ENCODE measurements around the gene DEFB127. TPM values are rescaled to one million over a fixed set of nuclear protein-coding genes. Genes with fewer than 3 reads are reported as not detected.

Gene DEFB127
- total RNA-seq, 3 donors from 2014 or later (not counting 1 experiment from before 2014, with no cell fraction given) = not detected

DNA sequence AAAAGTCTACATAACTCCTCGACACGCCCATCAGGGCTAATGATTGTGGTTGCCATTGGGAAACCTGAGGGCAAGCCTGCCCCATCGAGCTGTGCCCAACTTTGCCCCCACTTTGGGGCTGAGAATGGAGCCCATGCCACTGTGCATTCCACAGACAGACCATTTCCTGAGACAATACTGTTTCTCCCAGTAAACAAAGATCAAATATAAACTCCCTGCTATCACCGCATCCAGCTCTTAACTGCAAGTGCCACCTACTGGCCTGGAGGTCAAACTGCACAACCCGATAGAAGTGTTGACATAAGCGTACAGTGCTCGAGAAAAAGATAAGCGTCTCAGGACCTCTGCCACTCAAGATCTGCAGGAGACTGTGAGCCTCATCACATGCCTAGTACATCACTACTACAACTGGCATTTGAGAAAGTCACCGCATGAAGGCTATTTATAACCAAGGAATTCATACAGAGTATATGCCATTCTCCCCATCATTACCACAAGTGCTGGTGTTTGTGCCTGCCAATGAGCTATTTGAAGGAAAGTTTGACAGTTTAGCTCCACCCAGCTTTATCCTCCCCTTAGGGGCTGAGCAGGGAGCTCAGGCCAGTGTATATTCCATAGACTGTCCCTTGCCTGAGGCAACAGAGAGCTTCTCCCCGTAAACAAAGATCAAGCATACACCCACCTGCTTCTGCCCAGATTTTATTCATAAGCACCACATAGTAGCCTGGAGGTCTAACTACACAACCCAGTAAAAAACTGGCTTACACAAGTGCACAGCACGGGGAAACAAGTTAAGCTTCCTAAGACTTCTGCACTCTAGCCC is 19.4 kb upstream of the DEFB127 start:
- Mint-ChIP-seq H3K4me1 (no peaks in the 10 kb centered on the region), H3K27me3 (ENCODE audit: low read depth in 2 of 2) (peaks cover 23 to 31% of the 10 kb centered on the region in 2 donors), H3K36me3 (no peaks in the 10 kb centered on the region), H3K4me3 (no peak overlapping the region), H3K9me3 (peaks cover 0 to 2% of the 10 kb centered on the region in 2 donors), H3K27ac (no peak overlapping the region)
- Histone ChIP-seq H3K36me3 (ENCODE audit: control insufficient read depth, insufficient read depth, low read length) (no peaks in the 10 kb centered on the region), H3K27me3 (ENCODE audit: control insufficient read depth, insufficient read depth, low read length) (peaks cover 12% of the 10 kb centered on the region), H3K27ac (ENCODE audit: low read length) (no peak overlapping the region), H3K4me1 (ENCODE audit: control insufficient read depth, insufficient read depth, low read length) (no peaks in the 10 kb centered on the region), H3K9me3 (ENCODE audit: control insufficient read depth, insufficient read depth, low read length) (peaks cover 6% of the 10 kb centered on the region), H3K4me3 (ENCODE audit: low read length) (no peak overlapping the region)
- DNase-seq (peak in 1 of 2 donors; percentile 4), ATAC-seq (no peak)
- WGBS (ENCODE audit: insufficient coverage) = 88% methylated on average over 11 of the region's 11 CpGs
- TF ChIP-seq, protein P1, sequence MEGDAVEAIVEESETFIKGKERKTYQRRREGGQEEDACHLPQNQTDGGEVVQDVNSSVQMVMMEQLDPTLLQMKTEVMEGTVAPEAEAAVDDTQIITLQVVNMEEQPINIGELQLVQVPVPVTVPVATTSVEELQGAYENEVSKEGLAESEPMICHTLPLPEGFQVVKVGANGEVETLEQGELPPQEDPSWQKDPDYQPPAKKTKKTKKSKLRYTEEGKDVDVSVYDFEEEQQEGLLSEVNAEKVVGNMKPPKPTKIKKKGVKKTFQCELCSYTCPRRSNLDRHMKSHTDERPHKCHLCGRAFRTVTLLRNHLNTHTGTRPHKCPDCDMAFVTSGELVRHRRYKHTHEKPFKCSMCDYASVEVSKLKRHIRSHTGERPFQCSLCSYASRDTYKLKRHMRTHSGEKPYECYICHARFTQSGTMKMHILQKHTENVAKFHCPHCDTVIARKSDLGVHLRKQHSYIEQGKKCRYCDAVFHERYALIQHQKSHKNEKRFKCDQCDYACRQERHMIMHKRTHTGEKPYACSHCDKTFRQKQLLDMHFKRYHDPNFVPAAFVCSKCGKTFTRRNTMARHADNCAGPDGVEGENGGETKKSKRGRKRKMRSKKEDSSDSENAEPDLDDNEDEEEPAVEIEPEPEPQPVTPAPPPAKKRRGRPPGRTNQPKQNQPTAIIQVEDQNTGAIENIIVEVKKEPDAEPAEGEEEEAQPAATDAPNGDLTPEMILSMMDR (IDR thresholded peaks at IDR 0.05) = no peak
- intact Hi-C loops (cut with micrococcal nuclease) = no loop called here

DNA sequence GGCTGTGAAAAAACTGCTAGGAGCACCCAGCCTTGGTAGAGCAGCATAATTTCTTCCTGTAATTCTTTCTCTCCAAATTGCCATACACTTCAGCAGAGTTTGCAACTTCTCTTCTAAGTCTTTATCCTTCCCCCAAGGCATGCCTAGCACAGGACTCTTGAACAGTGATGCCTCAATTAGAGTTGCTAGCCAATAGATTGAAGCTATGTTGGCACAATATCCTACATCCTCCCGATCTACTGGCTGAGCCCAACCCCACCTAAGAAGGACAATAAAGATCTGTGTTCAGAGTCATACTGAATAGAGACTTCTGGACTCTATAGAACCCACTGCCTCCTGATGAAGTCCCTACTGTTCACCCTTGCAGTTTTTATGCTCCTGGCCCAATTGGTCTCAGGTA is 15.0 kb upstream of the DEFB127 start, which contains the start of gene DEFB126:
Gene DEFB126 (plus strand): TSS at position 301 of the 400 bp plus-strand sequence. CDS start 39 bp downstream, at position 340.
- peaks cover 0 to 2% of the 10 kb centered on the region in 2 donors for H3K9me3 Mint-ChIP-seq
- peaks cover 33 to 51% of the 10 kb centered on the region in 2 donors for H3K27me3 Mint-ChIP-seq (ENCODE audit: low read depth in 2 of 2)
- Histone ChIP-seq H3K9me3 (ENCODE audit: control insufficient read depth, insufficient read depth, low read length) (peaks cover 6% of the 10 kb centered on the region), H3K27ac (ENCODE audit: low read length) (no peak within 1 kb of the TSS), H3K27me3 (ENCODE audit: control insufficient read depth, insufficient read depth, low read length) (peaks cover 12% of the 10 kb centered on the region), H3K36me3 (ENCODE audit: control insufficient read depth, insufficient read depth, low read length) (no peaks in the 10 kb centered on the region), H3K4me1 (ENCODE audit: control insufficient read depth, insufficient read depth, low read length) (no peaks in the 10 kb centered on the region), H3K4me3 (ENCODE audit: low read length) (no peak within 1 kb of the TSS)
- H3K27ac Mint-ChIP-seq = no peak within 1 kb of the TSS
- H3K4me3 Mint-ChIP-seq = no peak within 1 kb of the TSS
- WGBS (ENCODE audit: insufficient coverage) = 89% methylated on average over 1 of the region's 1 CpG
- DNase-seq (no peak), ATAC-seq (no peak)
- no peaks in the 10 kb centered on the region for H3K4me1 Mint-ChIP-seq
- TF ChIP-seq, protein P1 (IDR thresholded peaks at IDR 0.05) = no peak
- H3K36me3 Mint-ChIP-seq = no peaks in the 10 kb centered on the region
- intact Hi-C loops (cut with micrococcal nuclease) = no loop called here

DNA sequence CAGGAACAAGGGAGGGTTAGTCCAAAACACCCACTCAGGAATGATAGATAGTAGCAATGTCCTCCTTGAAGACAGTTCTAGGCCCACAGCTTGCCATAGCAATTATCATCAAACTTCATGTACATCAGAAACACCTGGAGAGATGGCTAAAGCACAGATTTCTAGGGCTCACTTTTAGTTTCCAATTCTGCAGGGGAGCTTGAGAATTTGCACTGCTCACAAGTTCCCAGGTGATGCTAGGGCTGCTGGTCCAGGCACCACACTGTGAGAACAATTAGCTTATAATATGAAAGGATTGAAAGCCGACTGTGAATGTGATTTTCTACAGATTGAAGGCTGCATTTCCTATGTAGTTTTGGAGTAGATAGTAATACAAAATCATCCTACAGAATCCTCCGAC is 11.4 kb upstream of the DEFB127 start:
- Mint-ChIP-seq H3K27me3 (ENCODE audit: low read depth in 2 of 2) (peaks cover 22 to 37% of the 10 kb centered on the region in 2 donors), H3K9me3 (no peaks in the 10 kb centered on the region), H3K27ac (no peak overlapping the region), H3K36me3 (no peaks in the 10 kb centered on the region), H3K4me3 (no peak overlapping the region), H3K4me1 (no peaks in the 10 kb centered on the region)
- no peak overlapping the region for H3K4me3 ChIP-seq (ENCODE audit: low read length)
- DNase-seq = no peak
- H3K36me3 ChIP-seq (ENCODE audit: control insufficient read depth, insufficient read depth, low read length) = no peaks in the 10 kb centered on the region
- WGBS (ENCODE audit: insufficient coverage) = no CpG with 5 or more reads among the region's 2 CpGs
- TF ChIP-seq, protein P1 (IDR thresholded peaks at IDR 0.05) = no peak
- no peak overlapping the region for H3K27ac ChIP-seq (ENCODE audit: low read length)
- intact Hi-C loops (cut with micrococcal nuclease) = no loop called here
- peaks cover 9% of the 10 kb centered on the region for H3K27me3 ChIP-seq (ENCODE audit: control insufficient read depth, insufficient read depth, low read length)
- no peaks in the 10 kb centered on the region for H3K4me1 ChIP-seq (ENCODE audit: control insufficient read depth, insufficient read depth, low read length)
- H3K9me3 ChIP-seq (ENCODE audit: control insufficient read depth, insufficient read depth, low read length) = no peaks in the 10 kb centered on the region
- no peak for ATAC-seq
